Left colon (tissue), 2 donors: Measurements from ENCODE around the gene FAM216A. TPM values are rescaled to one million over a fixed set of nuclear protein-coding genes. Genes with fewer than 3 reads are reported as not detected.
"Not testable (repeated sequence)": the region's sequence is repeated elsewhere in the genome, so short reads cannot be mapped to it uniquely, and the experiment has no call there.

Experiments
- ATAC-seq: fragments of 200-7000 bp; cut with Tn5 transposase; one replicate; pipeline ENCODE4 v1.9.1; 2020; ENCODE audit warnings: mild to moderate bottlenecking, moderate library complexity
- DNase-seq, 2 donors: peaks; one replicate each; pipeline ENCODE4 v3.0.0-alpha.2; 2020
- intact Hi-C, 2 donors: fragments of 100-400 bp; cut with DNase I in 1 of 2; cut with micrococcal nuclease in 1 of 2; formaldehyde crosslinking; loops; one replicate each; pipeline versions ENCODE4 v1.11.2 to v1.14.0; 2022; cut with DNase I, micrococcal nuclease
- long read RNA-seq: library from polyadenylated mRNA; unstranded; transcript quantifications from one replicate; pipeline ENCODE4 v2.0.0, GENCODE V29; 2021
- total RNA-seq, 2 donors: library from RNA; stranded (reverse); fragmentation: NEBNext Ultra II Directional; extraction: Animal tissue kit (Norgen Biotek cat#: 25700); gene quantifications; one replicate each; pipeline ENCODE4 v1.2.1, GENCODE V29; 2021
- donor health status: DM: no; HTN: no; CAD: no.
- donor health status: DM: yes; HTN: yes; CAD: no.

FAM216A gene
- total RNA-seq, result 1 to 10 TPM; 1.5 to 1.6 TPM
- long read RNA-seq, partial matches to known transcripts, result 1 of 2 reads
- long read RNA-seq, other reads (novel, unspliced or antisense), result 1 of 2 reads

- intact Hi-C loops, result loop anchor here in 1 of 2 donors (5.0 kb wide), 1 partner anchor 34 kb away; the partner anchor contains the start of genes RAD9B and VPS29
- DNase-seq (peak; percentile 96), ATAC-seq (peak; percentile 96)
These were observed at the start of gene FAM216A, which contains the start of gene GPN3 for GRCh38 chr12:110468214-110469048. FAM216A (plus strand) TSS chr12:110468845; CDS start chr12:110468876, 31 bp downstream. GPN3 (minus strand) TSS chr12:110468257; CDS start chr12:110468203, 54 bp downstream.

- DNase-seq, intact Hi-C loops, ATAC-seq: not testable (repeated sequence)
These were observed 48.0 kb upstream of the FAM216A start for GRCh38 chr12:110420644-110421043.

- DNase-seq (no peak), ATAC-seq (no peak)
- intact Hi-C loops, result no loop called here
These were observed 47.4 kb upstream of the FAM216A start for GRCh38 chr12:110421159-110421661.

GRCh38 chr12:110421701-110422100 is 46.9 kb upstream of the FAM216A start:
- no peak for ATAC-seq
- no peak for DNase-seq
- intact Hi-C loops, result no loop called here

GRCh38 chr12:110424237-110424636 is 44.4 kb upstream of the FAM216A start:
- intact Hi-C loops, result no loop called here
- no peak for ATAC-seq
- no peak for DNase-seq

- DNase-seq (no peak), ATAC-seq (no peak)
- intact Hi-C loops, result no loop called here
These were observed 42.2 kb upstream of the FAM216A start for GRCh38 chr12:110426406-110426805.

- not testable (repeated sequence) for DNase-seq, ATAC-seq
- intact Hi-C loops, result loop anchor here in 1 of 2 donors (5.0 kb wide), 1 partner anchor 327 kb away; no protein-coding TSS in a partner anchor
These were observed 39.0 kb upstream of the FAM216A start for GRCh38 chr12:110429676-110430075.

- DNase-seq, result peak in 1 of 2 donors; percentile 26
- no peak for ATAC-seq
- intact Hi-C loops, result loop anchor here in 1 of 2 donors (5.0 kb wide), 1 partner anchor 330 kb away; no protein-coding TSS in a partner anchor
These were observed 36.6 kb upstream of the FAM216A start for GRCh38 chr12:110431957-110432587.

GRCh38 chr12:110436231-110436630 is 32.4 kb upstream of the FAM216A start:
- intact Hi-C loops, result no loop called here

GRCh38 chr12:110444455-110444854 is 24.2 kb upstream of the FAM216A start:
- ATAC-seq (no peak), DNase-seq (no peak)
- intact Hi-C loops, result no loop called here

More at GRCh38 chr12:110436231-110436630, 32.4 kb upstream of the FAM216A start:
- no peak for ATAC-seq
- DNase-seq, result no peak

- intact Hi-C loops, result no loop called here
- DNase-seq, result peak; percentile 95 to 97
- ATAC-seq, result peak; percentile 97
These were observed 18.7 kb upstream of the FAM216A start, which contains the start of gene ARPC3 for GRCh38 chr12:110449799-110450497. ARPC3 (minus strand) TSS chr12:110450337; CDS start chr12:110450260, 77 bp downstream.

- intact Hi-C loops, result no loop called here
- DNase-seq, result no peak
These were observed 17.4 kb upstream of the FAM216A start for GRCh38 chr12:110451263-110451662.

GRCh38 chr12:110453569-110454296 is 14.9 kb upstream of the FAM216A start:
- intact Hi-C loops, result no loop called here
- no peak for ATAC-seq

More at GRCh38 chr12:110451263-110451662, 17.4 kb upstream of the FAM216A start:
- no peak for ATAC-seq

GRCh38 chr12:110458756-110459155 is 9.9 kb upstream of the FAM216A start:
- ATAC-seq (no peak), DNase-seq (no peak)
- intact Hi-C loops, result no loop called here

More at GRCh38 chr12:110453569-110454296, 14.9 kb upstream of the FAM216A start:
- no peak for DNase-seq

- DNase-seq, ATAC-seq, intact Hi-C loops: not testable (repeated sequence)
These were observed 7.5 kb upstream of the FAM216A start for GRCh38 chr12:110461189-110461588.

- ATAC-seq, result no peak
- intact Hi-C loops, result loop anchor here in 1 of 2 donors (5.0 kb wide), 1 partner anchor 37 kb away; the partner anchor contains the start of genes RAD9B and VPS29
- no peak for DNase-seq
These were observed 3.6 kb upstream of the FAM216A start for GRCh38 chr12:110465024-110465423.

GRCh38 chr12:110465765-110466164 is 2.9 kb upstream of the FAM216A start:
- ATAC-seq, DNase-seq: not testable (repeated sequence)
- intact Hi-C loops, result loop anchor here in 1 of 2 donors (5.0 kb wide), 1 partner anchor 37 kb away; the partner anchor contains the start of genes RAD9B and VPS29
